GM18951 (cell line): ENCODE data around the gene HMGCLL1.

ENCODE experiments used
- POLR2A ChIP-seq: IDR thresholded peaks from 4 replicates; pipeline ENCODE4 v1.6.1; 2011; ENCODE audit warnings: mild to moderate bottlenecking; ENCODE audit not compliant: insufficient read length, insufficient read depth; ENCODE audit errors: extremely low read depth
- in situ Hi-C: fragments of 300-500 bp; cut with MboI; formaldehyde crosslinking; loops from one replicate; pipeline ENCODE4 v1.12.0; 2022; ENCODE audit warnings: low sequenced_read_pairs, mixed read lengths, inconsistent platforms; ENCODE audit not compliant: unreplicated experiment

The HMGCLL1 gene

GRCh38 chr6:55445648-55446204 lies 133.3 kb downstream of the HMGCLL1 start:
- in situ Hi-C loops: no loop called here
- TF ChIP-seq POLR2A: no peak

DNA sequence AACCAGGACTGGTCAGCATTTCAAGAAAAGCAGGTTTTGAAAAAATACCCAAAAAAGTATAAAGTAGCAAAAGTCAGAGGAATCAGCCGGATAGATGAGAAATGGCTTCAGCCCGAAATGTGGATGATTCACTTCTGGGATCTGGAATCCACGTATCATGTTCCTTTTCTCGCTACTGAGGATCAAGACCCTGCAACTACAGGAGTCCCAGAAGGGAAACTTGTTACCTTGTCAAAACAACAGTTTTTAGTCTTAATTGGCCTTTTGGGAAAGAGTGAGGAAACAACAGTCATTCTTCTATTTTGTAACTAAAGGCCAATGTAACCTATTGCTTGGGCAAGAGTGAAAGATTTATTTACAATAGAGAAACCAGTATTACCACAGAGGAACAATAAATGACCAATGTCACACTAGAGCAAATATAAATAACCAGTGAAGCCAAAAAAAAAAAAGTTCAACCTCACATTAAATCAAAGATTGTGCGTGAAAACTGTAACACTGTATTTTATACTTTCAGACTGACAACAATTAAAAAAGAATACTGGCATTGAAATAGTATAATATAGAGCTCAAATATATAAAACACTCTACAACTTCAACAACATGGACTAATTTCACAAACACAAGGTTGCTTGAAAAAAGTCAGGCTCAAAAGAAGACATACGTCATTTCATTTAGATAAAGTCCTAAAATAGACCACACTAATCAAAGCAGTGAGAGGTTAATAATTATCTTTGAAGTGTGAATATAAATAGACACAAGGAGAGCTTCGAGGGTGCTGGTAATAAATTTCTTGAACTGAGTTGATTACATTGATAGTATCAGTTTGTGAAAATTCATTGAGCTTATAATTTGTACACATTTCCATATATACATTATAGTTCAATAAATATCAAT lies 135.5 kb downstream of the HMGCLL1 start:
- in situ Hi-C loops: no loop called here

DNA sequence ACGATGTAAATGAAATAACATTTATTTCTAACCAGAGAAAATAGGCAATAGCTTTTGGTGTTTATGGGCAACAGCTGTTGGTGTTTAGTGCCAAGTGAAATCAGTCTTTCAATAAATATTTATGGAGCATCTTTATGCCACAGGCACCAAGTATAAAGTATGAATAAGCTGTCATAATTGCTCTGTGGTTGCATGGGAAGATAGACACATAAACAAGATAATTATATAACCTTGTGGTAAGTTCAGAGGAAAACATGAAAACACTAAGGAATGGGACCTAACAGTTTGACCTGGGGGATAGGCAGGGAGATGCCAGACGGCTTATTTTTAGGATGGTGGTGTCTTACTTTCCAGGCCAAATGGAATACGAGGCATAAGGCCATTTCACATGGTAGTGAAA lies 140.8 kb downstream of the HMGCLL1 start:
- TF ChIP-seq POLR2A: no peak
- in situ Hi-C loops: no loop called here

More for the DNA sequence above, 135.5 kb downstream of the HMGCLL1 start:
- no peak for TF ChIP-seq POLR2A

DNA sequence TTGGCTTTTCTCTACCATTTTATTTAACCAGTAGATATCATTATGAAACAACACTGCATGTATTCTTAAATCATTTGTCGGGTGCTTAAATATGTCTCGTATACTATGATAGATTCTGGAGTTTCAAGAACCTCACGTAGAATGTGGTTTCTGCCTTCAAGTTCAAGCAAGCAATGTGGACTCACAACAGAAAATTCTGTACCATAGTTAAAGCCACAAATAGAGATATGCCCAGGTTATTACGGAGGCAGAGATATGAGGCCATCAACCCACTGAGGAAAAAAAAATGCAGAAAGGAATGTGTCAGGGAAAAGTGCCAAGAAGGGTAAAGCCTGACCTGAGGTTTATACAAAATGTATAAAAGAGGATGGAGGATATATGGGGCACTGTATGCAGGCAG lies 141.9 kb downstream of the HMGCLL1 start:
- in situ Hi-C loops: no loop called here
- no peak for TF ChIP-seq POLR2A

DNA sequence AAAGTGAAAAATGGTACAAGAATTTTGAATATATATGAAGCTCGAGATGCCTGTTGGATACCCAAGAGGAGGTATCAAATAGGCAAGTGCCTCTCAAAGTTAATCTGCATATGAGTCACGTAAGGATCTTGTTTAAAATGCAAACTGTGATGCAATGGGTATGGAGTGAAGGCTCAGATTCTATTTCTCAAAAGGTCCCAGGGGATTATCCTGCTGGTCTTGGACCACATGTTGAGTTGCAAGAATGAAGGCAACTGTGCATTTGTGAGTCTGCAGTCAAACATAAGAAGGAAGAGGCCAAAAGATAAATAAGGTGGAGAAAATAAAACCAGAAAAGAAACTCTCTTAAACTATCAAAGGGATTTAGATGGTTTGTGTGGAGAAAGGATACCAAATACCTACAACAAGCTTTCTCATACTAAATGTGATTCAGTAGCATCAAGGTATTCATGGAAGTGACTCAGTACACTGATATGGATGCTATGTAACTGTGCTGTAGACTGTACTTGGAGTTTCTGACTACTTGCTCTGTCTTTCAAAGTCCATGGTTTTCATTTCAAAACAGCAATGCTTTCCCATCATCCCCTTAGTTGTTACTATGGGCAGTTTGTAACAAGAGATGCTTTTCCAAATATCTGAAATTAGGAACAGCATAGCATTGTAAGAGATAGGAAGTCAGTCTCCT lies 145.4 kb downstream of the HMGCLL1 start:
- in situ Hi-C loops: no loop called here
- TF ChIP-seq POLR2A: no peak

DNA sequence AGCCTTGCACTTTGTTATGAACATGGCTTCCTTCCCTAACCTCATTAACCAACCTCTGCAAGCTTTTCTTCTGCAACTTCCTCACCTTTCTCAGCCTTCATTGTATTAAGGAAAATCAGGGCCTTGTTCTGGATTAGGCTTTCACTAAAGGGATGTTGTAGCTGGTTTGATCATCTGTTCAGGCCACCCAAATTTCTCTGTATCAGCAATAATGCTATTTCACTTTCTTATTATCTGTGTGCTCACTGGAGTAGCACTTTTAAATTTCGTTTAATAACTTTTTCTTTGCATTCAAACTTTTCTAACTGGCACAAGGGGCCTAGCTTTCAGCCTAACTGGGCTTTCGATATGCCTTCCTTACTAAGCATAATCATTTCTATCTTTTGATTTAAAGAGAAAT lies 155.1 kb downstream of the HMGCLL1 start:
- no peak for TF ChIP-seq POLR2A
- in situ Hi-C loops: no loop called here

- in situ Hi-C loops: no loop called here
- no peak for TF ChIP-seq POLR2A
Measured at GRCh38 chr6:55410674-55411073, 168.3 kb downstream of the HMGCLL1 start.

GRCh38 chr6:55405474-55406235 lies 173.3 kb downstream of the HMGCLL1 start:
- no peak for TF ChIP-seq POLR2A
- in situ Hi-C loops: no loop called here

DNA sequence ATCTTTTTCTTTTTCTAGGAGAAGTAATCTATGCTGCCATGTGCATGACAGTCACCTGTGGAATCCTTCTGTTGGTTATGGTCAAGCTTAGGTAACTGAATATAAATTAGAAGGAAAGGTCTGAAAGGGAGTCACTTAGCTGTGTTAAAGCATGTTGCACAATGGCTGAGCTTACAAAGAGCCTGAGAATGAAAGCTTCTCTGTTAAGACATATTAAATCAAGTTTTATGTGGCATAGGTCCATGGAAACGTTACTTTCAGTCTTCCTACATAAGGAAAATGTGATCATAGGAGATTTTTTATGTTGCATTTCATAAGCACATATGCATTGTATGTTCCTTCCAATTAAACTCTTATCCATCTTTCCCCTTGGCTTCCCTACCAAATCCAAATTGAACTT lies 179.6 kb downstream of the HMGCLL1 start:
- in situ Hi-C loops: no loop called here
- TF ChIP-seq POLR2A: no peak

DNA sequence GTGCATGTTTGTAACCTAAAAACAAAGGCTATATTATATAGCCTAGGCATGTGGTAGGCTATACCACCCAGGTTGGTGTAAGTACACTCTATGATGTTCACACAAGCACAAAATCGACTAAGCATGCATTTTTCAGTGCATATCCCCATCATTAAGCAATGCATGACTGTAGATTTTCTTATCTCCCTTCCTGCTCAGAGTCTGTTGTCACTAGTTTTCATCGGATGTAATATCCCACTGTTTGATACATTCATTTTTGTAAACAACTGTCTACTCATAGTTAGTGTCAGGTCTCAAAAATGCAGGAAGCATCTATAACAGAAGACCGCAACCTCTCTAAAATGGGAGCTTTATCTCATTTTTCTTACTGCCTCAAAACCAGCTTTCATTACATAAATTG lies 181.0 kb downstream of the HMGCLL1 start:
- in situ Hi-C loops: no loop called here
- TF ChIP-seq POLR2A: no peak

GRCh38 chr6:55395871-55396270 lies 183.1 kb downstream of the HMGCLL1 start:
- in situ Hi-C loops: no loop called here

DNA sequence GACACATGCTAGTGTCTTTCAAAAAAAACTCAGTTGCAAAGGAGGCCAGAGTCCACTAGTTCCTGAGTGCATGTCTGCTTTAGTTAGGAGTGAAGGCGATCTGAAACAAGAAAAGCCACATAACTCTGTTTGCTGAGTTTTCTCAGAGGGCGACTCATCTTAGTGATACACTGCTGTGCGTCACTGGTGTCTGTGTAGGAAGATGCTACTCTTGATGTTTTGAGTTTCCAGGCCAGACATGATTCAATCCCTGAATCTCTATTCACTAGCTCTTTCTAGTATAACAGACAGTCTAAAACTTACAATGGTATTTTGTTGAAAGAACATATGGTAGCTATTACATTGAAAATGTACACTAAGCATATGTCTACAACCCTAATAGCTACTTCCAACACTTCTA lies 190.8 kb downstream of the HMGCLL1 start:
- no peak for TF ChIP-seq POLR2A
- in situ Hi-C loops: no loop called here

More at GRCh38 chr6:55395871-55396270, 183.1 kb downstream of the HMGCLL1 start:
- no peak for TF ChIP-seq POLR2A
